Measurements from ENCODE around the gene PSMD2.

DNA sequence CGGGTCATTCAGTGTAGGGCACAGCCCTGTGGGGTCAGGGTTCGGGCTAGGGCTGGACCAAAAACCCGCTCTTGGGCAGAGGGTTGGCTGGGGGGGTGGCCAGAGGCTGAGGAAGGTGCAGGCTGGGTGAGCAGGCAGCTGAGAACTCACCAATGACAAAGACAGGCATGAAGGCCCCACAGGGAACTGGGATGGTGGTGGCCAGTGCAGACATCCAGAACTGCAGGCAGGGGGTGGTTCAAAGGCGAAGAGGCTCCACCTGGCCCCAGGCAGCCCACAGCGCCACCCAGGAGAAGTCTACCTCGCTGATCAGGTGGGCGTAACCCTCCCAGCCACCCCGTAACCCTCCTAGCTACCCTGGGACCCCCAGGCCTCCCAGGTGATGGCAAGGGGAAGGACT, 55.7 kb downstream of the PSMD2 start:
- TF ChIP-seq, protein P1, sequence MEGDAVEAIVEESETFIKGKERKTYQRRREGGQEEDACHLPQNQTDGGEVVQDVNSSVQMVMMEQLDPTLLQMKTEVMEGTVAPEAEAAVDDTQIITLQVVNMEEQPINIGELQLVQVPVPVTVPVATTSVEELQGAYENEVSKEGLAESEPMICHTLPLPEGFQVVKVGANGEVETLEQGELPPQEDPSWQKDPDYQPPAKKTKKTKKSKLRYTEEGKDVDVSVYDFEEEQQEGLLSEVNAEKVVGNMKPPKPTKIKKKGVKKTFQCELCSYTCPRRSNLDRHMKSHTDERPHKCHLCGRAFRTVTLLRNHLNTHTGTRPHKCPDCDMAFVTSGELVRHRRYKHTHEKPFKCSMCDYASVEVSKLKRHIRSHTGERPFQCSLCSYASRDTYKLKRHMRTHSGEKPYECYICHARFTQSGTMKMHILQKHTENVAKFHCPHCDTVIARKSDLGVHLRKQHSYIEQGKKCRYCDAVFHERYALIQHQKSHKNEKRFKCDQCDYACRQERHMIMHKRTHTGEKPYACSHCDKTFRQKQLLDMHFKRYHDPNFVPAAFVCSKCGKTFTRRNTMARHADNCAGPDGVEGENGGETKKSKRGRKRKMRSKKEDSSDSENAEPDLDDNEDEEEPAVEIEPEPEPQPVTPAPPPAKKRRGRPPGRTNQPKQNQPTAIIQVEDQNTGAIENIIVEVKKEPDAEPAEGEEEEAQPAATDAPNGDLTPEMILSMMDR (IDR thresholded peaks at IDR 0.05), result no peak
- no peak for TF ChIP-seq POLR2AphosphoS5 (IDR thresholded peaks at IDR 0.05)
